GM10266 (cell line): ENCODE measurements around the gene HBA1.
"Not testable (repeated sequence)": the region's sequence is repeated elsewhere in the genome, so short reads cannot be mapped to it uniquely, and the experiment has no call there.

Experiments used
- DNase-seq: peaks from one replicate; pipeline ENCODE4 v3.0.0; 2012; ENCODE audit errors: extremely low spot score
- CTCF ChIP-seq: IDR thresholded peaks from 2 replicates; pipeline ENCODE4 v1.5.1; 2012; ENCODE audit warnings: mild to moderate bottlenecking, low read depth; ENCODE audit not compliant: control insufficient read depth, insufficient read depth; ENCODE audit errors: missing control alignments

Gene HBA1

GRCh38 chr16:168424-168823, 8.1 kb upstream of the HBA1 start:
- no peak for DNase-seq
- TF ChIP-seq CTCF = no peak

- no peak for TF ChIP-seq CTCF
- no peak for DNase-seq
Observed at GRCh38 chr16:169014-169413, 7.5 kb upstream of the HBA1 start.

- not testable (repeated sequence) for DNase-seq
Observed at GRCh38 chr16:170088-170507, 6.4 kb upstream of the HBA1 start.

GRCh38 chr16:170788-171187, 5.7 kb upstream of the HBA1 start:
- DNase-seq = no peak
- TF ChIP-seq CTCF = no peak

GRCh38 chr16:172374-172941, 4.0 kb upstream of the HBA1 start, which contains the start of gene HBA2:
TSS of gene HBA2 (plus strand) at chr16:172876. CDS start at chr16:172913, 37 bp downstream.
- not testable (repeated sequence) for DNase-seq

GRCh38 chr16:173211-173854, 3.1 kb upstream of the HBA1 start:
- not testable (repeated sequence) for DNase-seq

- DNase-seq = not testable (repeated sequence)
Observed at GRCh38 chr16:173928-174769, 2.3 kb upstream of the HBA1 start.

- TF ChIP-seq CTCF = no peak
- no peak for DNase-seq
Observed at GRCh38 chr16:175011-175949, 1.2 kb upstream of the HBA1 start.

GRCh38 chr16:176006-176405, 474 bp upstream of the HBA1 start:
- DNase-seq = not testable (repeated sequence)
